ENCODE measurements around the gene ECT2L.

DNA sequence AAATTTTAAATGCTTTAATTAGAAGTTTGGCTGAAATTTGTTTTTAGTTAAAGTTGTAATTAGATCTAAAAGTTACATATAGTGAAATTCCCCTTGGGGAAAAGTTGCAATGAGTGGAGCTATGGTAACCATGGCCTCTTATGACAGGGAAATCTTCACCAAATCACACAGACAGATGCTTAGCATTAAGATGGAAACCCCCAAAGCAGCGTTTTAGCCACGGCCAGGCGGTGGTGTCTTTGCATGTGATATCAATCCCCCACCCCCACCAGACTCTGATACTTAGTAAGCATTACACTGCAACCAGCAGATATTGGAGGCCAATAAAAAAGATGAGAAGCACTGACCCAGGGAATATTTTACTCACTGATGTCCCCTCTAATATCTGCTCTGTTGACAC is 116.4 kb downstream of the ECT2L start:
- TF ChIP-seq, protein P1, sequence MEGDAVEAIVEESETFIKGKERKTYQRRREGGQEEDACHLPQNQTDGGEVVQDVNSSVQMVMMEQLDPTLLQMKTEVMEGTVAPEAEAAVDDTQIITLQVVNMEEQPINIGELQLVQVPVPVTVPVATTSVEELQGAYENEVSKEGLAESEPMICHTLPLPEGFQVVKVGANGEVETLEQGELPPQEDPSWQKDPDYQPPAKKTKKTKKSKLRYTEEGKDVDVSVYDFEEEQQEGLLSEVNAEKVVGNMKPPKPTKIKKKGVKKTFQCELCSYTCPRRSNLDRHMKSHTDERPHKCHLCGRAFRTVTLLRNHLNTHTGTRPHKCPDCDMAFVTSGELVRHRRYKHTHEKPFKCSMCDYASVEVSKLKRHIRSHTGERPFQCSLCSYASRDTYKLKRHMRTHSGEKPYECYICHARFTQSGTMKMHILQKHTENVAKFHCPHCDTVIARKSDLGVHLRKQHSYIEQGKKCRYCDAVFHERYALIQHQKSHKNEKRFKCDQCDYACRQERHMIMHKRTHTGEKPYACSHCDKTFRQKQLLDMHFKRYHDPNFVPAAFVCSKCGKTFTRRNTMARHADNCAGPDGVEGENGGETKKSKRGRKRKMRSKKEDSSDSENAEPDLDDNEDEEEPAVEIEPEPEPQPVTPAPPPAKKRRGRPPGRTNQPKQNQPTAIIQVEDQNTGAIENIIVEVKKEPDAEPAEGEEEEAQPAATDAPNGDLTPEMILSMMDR (conservative IDR thresholded peaks at IDR 0.05 in 1 of 2, IDR thresholded peaks at IDR 0.05 in 1 of 2; ENCODE audit: low read depth in 1 of 2, low read length in 2 of 2) = no peak
- TF ChIP-seq EZH2 (IDR thresholded peaks at IDR 0.05; ENCODE audit: low read length, missing control alignments) = no peak
